PC-3 (cell line): Measurements from ENCODE around the gene ANKRD35. TPM values are rescaled to one million over a fixed set of nuclear protein-coding genes. Genes with fewer than 3 reads are reported as not detected.

Experiments used
- ATAC-seq: fragments of 200-7000 bp; cut with Tn5 transposase; 2 replicates; pipeline ENCODE4 v1.9.1; 2020; ENCODE audit warnings: mild to moderate bottlenecking, moderate library complexity
- BruUV-seq: library from RNA; stranded (reverse); fragments of 400-500 nt; replicated peaks from 2 replicates; lab custom pipeline; 2021; lab: Mats Ljungman, UMichigan
- CTCF ChIA-PET: fragments of 300-600 bp; sonication (Branson Sonifier 250); formaldehyde crosslinking; loops from one replicate; lab custom pipeline; 2022; ENCODE audit warnings: antibody characterized with exemption; lab: Charles Lee
- POLR2A ChIA-PET: fragments of 300-600 bp; sonication (Branson Sonifier 250); formaldehyde crosslinking; loops from one replicate; lab custom pipeline; 2022; ENCODE audit warnings: antibody characterized with exemption; ENCODE audit not compliant: unreplicated experiment; lab: Charles Lee
- DNase-seq: peaks from one replicate; pipeline ENCODE4 v3.0.0-alpha.2; 2015
- H2AFZ ChIP-seq: fragments of 300-600 bp; sonication (generic); 2 replicates; pipeline ENCODE4 v1.6.0; 2016; ENCODE audit warnings: antibody characterized with exemption, low read length
- H3F3A ChIP-seq: fragments of 300-600 bp; sonication (generic); one replicate; pipeline ENCODE4 v1.6.0; 2017; ENCODE audit warnings: antibody characterized with exemption, low read length, control low read depth, mild to moderate bottlenecking; ENCODE audit not compliant: unreplicated experiment
- H3K27ac ChIP-seq: fragments of 300-600 bp; sonication (generic); 2 replicates; pipeline ENCODE4 v1.5.1; 2016; ENCODE audit warnings: mild to moderate bottlenecking, low read length
- H3K27me3 ChIP-seq: fragments of 300-600 bp; sonication (generic); 2 replicates; pipeline ENCODE4 v1.6.1; 2016; ENCODE audit warnings: low read length, mixed read lengths
- H3K36me3 ChIP-seq: fragments of 300-600 bp; sonication (generic); 2 replicates; pipeline ENCODE4 v1.6.1; 2016; ENCODE audit warnings: low read depth, mixed run types, low read length, mixed read lengths
- H3K4me1 ChIP-seq: fragments of 300-600 bp; sonication (generic); 2 replicates; pipeline ENCODE4 v1.5.1; 2016; ENCODE audit warnings: low read length; ENCODE audit not compliant: insufficient read depth
- H3K4me2 ChIP-seq: fragments of 300-600 bp; sonication (generic); 2 replicates; pipeline ENCODE4 v1.6.0; 2016; ENCODE audit warnings: low read length
- H3K4me3 ChIP-seq: fragments of 300-600 bp; sonication (generic); 2 replicates; pipeline ENCODE4 v1.5.1; 2016; ENCODE audit warnings: mild to moderate bottlenecking, low read length, mixed read lengths
- H3K79me2 ChIP-seq: fragments of 300-600 bp; sonication (generic); 2 replicates; pipeline ENCODE4 v1.6.1; 2017; ENCODE audit warnings: low read length, mixed read lengths
- H3K9ac ChIP-seq: fragments of 300-600 bp; sonication (generic); 2 replicates; pipeline ENCODE4 v1.6.0; 2016; ENCODE audit warnings: mild to moderate bottlenecking, low read length
- H3K9me2 ChIP-seq: fragments of 300-600 bp; sonication (generic); replicated peaks from 2 replicates; pipeline ENCODE4 v1.6.1; 2016; ENCODE audit warnings: mixed run types, low read length, mixed read lengths
- H3K9me3 ChIP-seq: fragments of 300-600 bp; sonication (generic); 2 replicates; pipeline ENCODE4 v1.6.1; 2016; ENCODE audit warnings: low read length, mixed read lengths
- H4K20me1 ChIP-seq: fragments of 300-600 bp; sonication (generic); 2 replicates; pipeline ENCODE4 v1.6.1; 2016; ENCODE audit warnings: low read length, mixed read lengths
- EZH2 ChIP-seq: fragments of 300-600 bp; sonication (generic); IDR thresholded peaks from one replicate; pipeline ENCODE4 v1.6.1; 2017; ENCODE audit warnings: antibody characterized with exemption, mild to moderate bottlenecking, low read length; ENCODE audit not compliant: unreplicated experiment
- EZH2phosphoT487 ChIP-seq: fragments of 300-600 bp; sonication (generic); IDR thresholded peaks from 2 replicates; pipeline ENCODE4 v1.6.1; 2018; ENCODE audit warnings: mild to moderate bottlenecking, antibody characterized with exemption, low read length, borderline replicate concordance
- intact Hi-C: fragments of 100-400 bp; cut with micrococcal nuclease; formaldehyde crosslinking; loops from 2 replicates; pipeline ENCODE4 v1.9.0; 2023
- total RNA-seq: library from RNA; depleted of rRNA; stranded (reverse); fragments of >200 nt; gene quantifications from 2 replicates; pipeline ENCODE4 v1.2.3, GENCODE V29; 2014
- TF ChIP-seq, protein P1 (sequence below): fragments of 300-600 bp; sonication (generic); conservative IDR thresholded peaks from 2 replicates; pipeline ENCODE4 v1.5.1; 2017; ENCODE audit warnings: antibody characterized with exemption, low read depth, mild to moderate bottlenecking, low read length

Gene ANKRD35
- total RNA-seq, 1 experiment from 2014 or later, result 0.07 TPM

DNA sequence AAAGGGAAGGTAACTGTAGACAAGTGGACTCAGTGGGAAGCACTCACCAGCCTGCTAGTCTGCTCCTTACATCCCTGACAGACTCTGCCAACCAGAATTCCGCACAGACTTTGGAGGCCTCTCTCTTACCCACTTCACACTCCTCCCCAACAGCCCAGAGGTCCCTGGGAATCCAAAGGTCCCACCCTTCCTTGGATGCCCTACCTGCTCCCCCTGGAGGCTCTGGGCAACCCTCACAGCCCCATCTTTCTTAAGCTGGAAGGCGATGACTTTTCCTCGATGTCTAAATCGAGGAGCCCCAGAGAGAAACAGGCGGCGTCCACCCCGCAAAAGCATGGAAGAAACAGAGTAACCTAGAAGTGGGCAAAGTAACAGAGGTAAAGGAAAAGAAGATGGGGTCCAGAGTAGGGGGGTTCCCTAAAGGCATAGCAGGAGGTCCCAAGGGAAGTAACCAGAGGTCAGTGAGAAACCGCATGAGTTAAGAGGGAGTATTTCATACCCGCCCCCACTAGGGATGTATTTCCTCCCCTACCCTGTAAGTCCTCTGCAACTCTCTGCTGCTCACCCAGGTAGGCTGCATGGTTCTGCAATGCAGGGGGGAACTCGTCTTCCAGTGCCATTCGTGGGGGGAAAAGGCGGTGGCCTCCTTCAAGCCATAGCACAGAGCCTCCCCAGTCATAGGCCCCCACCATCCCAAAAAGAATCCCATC lies 15.8 kb upstream of the ANKRD35 start:
- no peak overlapping the region for H3K4me3 ChIP-seq
- no peak overlapping the region for H3K9ac ChIP-seq
- no TSS peak for BruUV-seq
- H3K27ac ChIP-seq, result no peak overlapping the region
- ATAC-seq, result peak; percentile 22; the same call in 1 of the 2 replicates
- TF ChIP-seq EZH2phosphoT487, result no peak
- TF ChIP-seq, protein P1, sequence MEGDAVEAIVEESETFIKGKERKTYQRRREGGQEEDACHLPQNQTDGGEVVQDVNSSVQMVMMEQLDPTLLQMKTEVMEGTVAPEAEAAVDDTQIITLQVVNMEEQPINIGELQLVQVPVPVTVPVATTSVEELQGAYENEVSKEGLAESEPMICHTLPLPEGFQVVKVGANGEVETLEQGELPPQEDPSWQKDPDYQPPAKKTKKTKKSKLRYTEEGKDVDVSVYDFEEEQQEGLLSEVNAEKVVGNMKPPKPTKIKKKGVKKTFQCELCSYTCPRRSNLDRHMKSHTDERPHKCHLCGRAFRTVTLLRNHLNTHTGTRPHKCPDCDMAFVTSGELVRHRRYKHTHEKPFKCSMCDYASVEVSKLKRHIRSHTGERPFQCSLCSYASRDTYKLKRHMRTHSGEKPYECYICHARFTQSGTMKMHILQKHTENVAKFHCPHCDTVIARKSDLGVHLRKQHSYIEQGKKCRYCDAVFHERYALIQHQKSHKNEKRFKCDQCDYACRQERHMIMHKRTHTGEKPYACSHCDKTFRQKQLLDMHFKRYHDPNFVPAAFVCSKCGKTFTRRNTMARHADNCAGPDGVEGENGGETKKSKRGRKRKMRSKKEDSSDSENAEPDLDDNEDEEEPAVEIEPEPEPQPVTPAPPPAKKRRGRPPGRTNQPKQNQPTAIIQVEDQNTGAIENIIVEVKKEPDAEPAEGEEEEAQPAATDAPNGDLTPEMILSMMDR, result peak; percentile 31; the same call in 1 of the 2 replicates
- no peaks in the 10 kb centered on the region for H3K27me3 ChIP-seq
- H3K4me2 ChIP-seq, result no peak overlapping the region
- DNase-seq, result no peak
- no peaks in the 10 kb centered on the region for H3K9me3 ChIP-seq
- intact Hi-C loops, result no loop called here
- no peaks in the 10 kb centered on the region for H3K9me2 ChIP-seq
- ChIA-PET CTCF (interaction anchor here (0.5 kb wide), 1 partner anchor 111 kb away, joined by 8 read pairs; no protein-coding TSS in a partner anchor), POLR2A (no interaction called here)
- H3F3A ChIP-seq, result no peaks in the 10 kb centered on the region
- no peaks in the 10 kb centered on the region for H4K20me1 ChIP-seq
- H2AFZ ChIP-seq, result no peak overlapping the region
- no peaks in the 10 kb centered on the region for H3K79me2 ChIP-seq
- H3K4me1 ChIP-seq, result no peaks in the 10 kb centered on the region
- H3K36me3 ChIP-seq, result no peaks in the 10 kb centered on the region

DNA sequence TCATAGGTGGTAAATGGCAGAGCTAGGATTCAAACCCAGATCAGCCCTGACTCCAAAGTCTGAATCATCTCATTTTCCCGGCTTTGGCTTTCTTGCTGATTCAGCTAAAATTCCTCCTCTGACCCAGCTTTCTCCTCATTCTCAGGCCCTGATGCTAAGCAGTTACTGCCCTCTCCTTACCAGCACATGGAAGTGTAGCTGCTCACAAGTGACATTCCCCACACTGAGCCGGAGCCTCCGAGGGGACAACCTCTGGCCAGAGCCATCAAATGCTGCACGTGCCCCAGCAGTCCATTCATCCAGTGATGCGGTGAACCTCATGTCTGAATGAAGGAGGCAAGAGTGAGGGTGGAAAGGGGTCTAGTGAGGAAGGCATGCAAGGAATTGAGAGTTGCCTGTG lies 13.1 kb upstream of the ANKRD35 start:
- no peak for ATAC-seq
- H3K9me2 ChIP-seq, result no peaks in the 10 kb centered on the region
- intact Hi-C loops, result no loop called here

DNA sequence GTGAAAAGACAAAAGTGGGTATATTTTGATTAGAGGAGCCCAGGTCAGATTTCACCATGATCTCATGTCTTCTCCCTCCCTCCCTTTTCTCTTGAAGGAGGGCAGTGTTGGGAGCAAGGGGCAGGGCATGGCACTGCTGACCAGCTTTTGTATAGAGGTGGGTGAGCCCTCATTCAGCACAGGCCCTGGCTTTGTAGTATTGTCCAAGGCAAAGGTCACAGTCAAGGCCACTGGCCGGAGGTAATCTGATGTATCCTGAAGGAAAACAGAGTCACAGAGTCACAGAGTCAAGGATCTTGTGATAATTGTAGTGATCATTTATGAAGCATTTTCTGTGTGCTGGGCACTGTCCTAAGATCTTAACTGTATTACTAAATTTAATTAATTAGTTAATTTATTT lies 12.3 kb upstream of the ANKRD35 start:
- H3F3A ChIP-seq, result no peaks in the 10 kb centered on the region
- H3K9me2 ChIP-seq, result no peaks in the 10 kb centered on the region
- no peaks in the 10 kb centered on the region for H4K20me1 ChIP-seq
- no peaks in the 10 kb centered on the region for H3K9me3 ChIP-seq
- no peaks in the 10 kb centered on the region for H3K27me3 ChIP-seq
- H2AFZ ChIP-seq, result no peak overlapping the region
- no peaks in the 10 kb centered on the region for H3K36me3 ChIP-seq
- H3K4me2 ChIP-seq, result no peak overlapping the region
- peaks cover 5% of the 10 kb centered on the region for H3K4me1 ChIP-seq
- intact Hi-C loops, result no loop called here
- no peaks in the 10 kb centered on the region for H3K79me2 ChIP-seq
- POLR2A ChIA-PET, result no interaction called here
- H3K4me3 ChIP-seq, result no peak overlapping the region
- no peak overlapping the region for H3K9ac ChIP-seq
- no peak overlapping the region for H3K27ac ChIP-seq
- TF ChIP-seq, protein P1, result no peak
- no peak for TF ChIP-seq EZH2
- TF ChIP-seq EZH2phosphoT487, result no peak
- no TSS peak for BruUV-seq
- no peak for ATAC-seq
- CTCF ChIA-PET, result no interaction called here
- DNase-seq, result no peak

More for the DNA sequence above, 13.1 kb upstream of the ANKRD35 start:
- Histone ChIP-seq H3K79me2 (no peaks in the 10 kb centered on the region), H3K9ac (no peak overlapping the region), H2AFZ (no peak overlapping the region), H4K20me1 (no peaks in the 10 kb centered on the region), H3K27ac (no peak overlapping the region), H3K36me3 (no peaks in the 10 kb centered on the region), H3K9me3 (no peaks in the 10 kb centered on the region), H3K4me1 (no peaks in the 10 kb centered on the region), H3K27me3 (no peaks in the 10 kb centered on the region), H3K4me3 (no peak overlapping the region), H3K4me2 (no peak overlapping the region), H3F3A (no peaks in the 10 kb centered on the region)
- ChIA-PET CTCF (interaction anchor here (0.9 kb wide), 1 partner anchor 39 kb away, joined by 3 read pairs; no protein-coding TSS in a partner anchor), POLR2A (no interaction called here)
- TF ChIP-seq EZH2phosphoT487, result no peak
- TF ChIP-seq EZH2, result no peak
- TF ChIP-seq, protein P1, result no peak
- no TSS peak for BruUV-seq
- no peak for DNase-seq
